Superior temporal gyrus (tissue), 1 donor: ENCODE data around the gene AGO4.
A peak's percentile ranks its signal among the peaks of the same experiment; 100 is the strongest.
"Not testable (repeated sequence)": the region's sequence is repeated elsewhere in the genome, so short reads cannot be mapped to it uniquely, and the experiment has no call there.

ENCODE experiments used
- DNase-seq: peaks from one replicate; pipeline ENCODE4 v3.0.0-alpha.2; 2016; ENCODE audit errors: extremely low spot score

The AGO4 gene

GRCh38 chr1:35810096-35810881 is 2.5 kb downstream of the AGO4 start:
- DNase-seq, result peak; percentile 31

- not testable (repeated sequence) for DNase-seq
Measured at GRCh38 chr1:35812754-35813153, 4.9 kb downstream of the AGO4 start.

GRCh38 chr1:35825255-35825654 is 17.4 kb downstream of the AGO4 start:
- no peak for DNase-seq

GRCh38 chr1:35832276-35832905 is 24.6 kb downstream of the AGO4 start:
- no peak for DNase-seq

- DNase-seq, result no peak
Measured at GRCh38 chr1:35833395-35833794, 25.6 kb downstream of the AGO4 start.

GRCh38 chr1:35834218-35834617 is 26.4 kb downstream of the AGO4 start:
- no peak for DNase-seq

GRCh38 chr1:35835398-35835797 is 27.6 kb downstream of the AGO4 start:
- no peak for DNase-seq

- no peak for DNase-seq
Measured at GRCh38 chr1:35836734-35837133, 28.9 kb downstream of the AGO4 start.

- DNase-seq, result no peak
Measured at GRCh38 chr1:35838693-35839245, 31.0 kb downstream of the AGO4 start.

- DNase-seq, result peak; percentile 49
Measured at GRCh38 chr1:35844826-35845225, 37.0 kb downstream of the AGO4 start.

- DNase-seq, result peak; percentile 79
Measured at GRCh38 chr1:35845766-35846165, 38.0 kb downstream of the AGO4 start.

GRCh38 chr1:35847935-35848565 is 40.2 kb downstream of the AGO4 start:
- DNase-seq, result no peak

GRCh38 chr1:35850051-35850450 is 42.2 kb downstream of the AGO4 start:
- DNase-seq, result no peak

- DNase-seq, result no peak
Measured at GRCh38 chr1:35850716-35851115, 42.9 kb downstream of the AGO4 start.

GRCh38 chr1:35851132-35851869 is 43.5 kb downstream of the AGO4 start:
- DNase-seq, result peak; percentile 74

- DNase-seq, result no peak
Measured at GRCh38 chr1:35852241-35852640, 44.4 kb downstream of the AGO4 start.

- no peak for DNase-seq
Measured at GRCh38 chr1:35854989-35855700, 47.3 kb downstream of the AGO4 start.

- no peak for DNase-seq
Measured at GRCh38 chr1:35856964-35857363, 49.1 kb downstream of the AGO4 start.

GRCh38 chr1:35857830-35858229 is 50.0 kb downstream of the AGO4 start:
- DNase-seq, result no peak

GRCh38 chr1:35860696-35861095 is 52.9 kb downstream of the AGO4 start:
- DNase-seq, result no peak

- DNase-seq, result no peak
Measured at GRCh38 chr1:35863136-35863535, 55.3 kb downstream of the AGO4 start.
